Activated CD4-positive, alpha-beta T cell treated with anti-CD3 and anti-CD28 coated beads for 24 hours (primary cell): ENCODE measurements around the gene ACAA2.

ENCODE experiments used
- DNase-seq, 2 donors: peaks; one replicate each; pipeline ENCODE4 v3.0.0-alpha.2; 2020; ENCODE audit warnings: low read depth in 2 of 2

Gene ACAA2

DNA sequence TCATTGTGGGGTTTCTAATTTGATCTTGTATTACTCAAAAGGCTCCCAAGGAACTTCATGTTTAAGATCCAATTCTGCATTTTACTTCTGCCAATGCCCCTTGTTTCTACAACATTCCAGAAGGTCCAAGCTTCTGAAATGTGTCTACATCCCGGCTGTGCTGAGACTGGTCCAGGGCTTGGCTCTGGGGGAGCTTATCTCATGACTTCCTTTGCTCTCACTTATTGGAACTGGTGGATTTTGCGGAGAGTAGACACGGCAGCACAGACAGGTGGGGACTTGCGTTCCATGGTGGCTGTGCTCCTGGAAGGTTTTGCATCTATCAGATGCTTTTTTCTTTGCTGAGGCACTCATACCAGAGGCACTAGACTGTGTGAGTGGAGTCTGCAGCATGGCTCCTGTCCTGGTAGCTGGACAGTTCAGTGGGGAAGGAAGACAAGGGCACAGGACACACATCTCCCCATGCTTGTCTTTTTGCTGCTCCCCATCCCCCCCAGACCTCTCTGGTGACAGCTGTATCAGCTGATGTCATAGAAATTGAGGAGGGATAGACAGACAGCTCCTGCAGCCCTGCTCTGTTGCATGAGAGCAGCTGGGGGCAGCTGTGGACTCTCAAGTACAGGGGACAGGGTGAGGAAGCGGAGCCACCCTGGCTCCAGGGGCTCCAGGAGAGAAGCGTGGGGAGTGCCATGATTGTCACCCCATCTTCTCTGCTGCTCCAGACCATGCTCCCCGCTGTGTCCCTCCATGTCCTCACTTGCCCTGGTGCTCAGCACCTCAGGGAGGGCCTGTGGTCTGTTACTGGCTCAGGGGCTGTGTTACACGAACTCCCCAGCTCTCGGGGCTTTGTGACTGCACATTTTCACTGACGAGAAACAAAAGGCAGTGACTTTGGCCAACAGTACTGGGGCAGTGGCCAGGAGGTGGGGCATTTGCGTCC, 46.0 kb downstream of the ACAA2 start:
- no peak for DNase-seq

DNA sequence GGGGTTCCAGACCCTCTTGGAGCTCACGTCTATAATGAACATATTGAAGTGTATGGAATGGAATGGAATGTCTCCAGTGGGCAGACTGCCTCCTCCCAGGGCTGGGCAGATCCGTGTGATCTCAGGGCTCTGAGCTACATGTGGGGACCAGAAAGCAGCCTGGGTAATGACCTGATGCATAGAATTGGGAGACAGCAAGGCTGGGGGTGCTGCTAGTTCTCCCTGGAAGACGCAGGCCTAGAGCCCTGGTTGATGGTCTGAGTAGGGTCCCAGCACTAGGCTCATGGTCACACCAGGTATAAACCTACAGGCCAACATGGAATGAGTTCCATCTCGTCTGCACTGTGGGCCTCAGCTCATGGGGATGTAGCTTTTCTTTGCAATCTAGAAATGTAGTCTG, 46.7 kb downstream of the ACAA2 start:
- no peak for DNase-seq

DNA sequence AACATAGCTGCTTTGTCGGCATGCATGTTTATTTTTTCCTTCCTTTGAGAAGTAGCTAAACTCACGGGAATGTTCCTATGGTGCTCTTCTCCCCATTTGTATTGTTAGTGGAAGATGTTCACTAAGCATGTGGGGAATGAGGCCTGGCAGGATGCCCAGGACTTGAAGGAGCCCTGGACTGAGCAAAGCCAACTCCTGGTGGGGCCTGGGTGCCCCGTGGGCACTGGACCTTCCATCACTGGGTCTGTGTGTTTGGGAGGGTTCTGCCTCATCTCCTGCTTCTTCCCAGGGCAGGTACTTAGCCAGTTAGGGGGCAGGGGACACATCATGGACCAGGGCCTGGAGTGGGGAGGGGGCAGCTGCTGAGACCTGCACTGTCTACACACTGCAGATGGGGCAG, 49.3 kb downstream of the ACAA2 start:
- no peak for DNase-seq

DNA sequence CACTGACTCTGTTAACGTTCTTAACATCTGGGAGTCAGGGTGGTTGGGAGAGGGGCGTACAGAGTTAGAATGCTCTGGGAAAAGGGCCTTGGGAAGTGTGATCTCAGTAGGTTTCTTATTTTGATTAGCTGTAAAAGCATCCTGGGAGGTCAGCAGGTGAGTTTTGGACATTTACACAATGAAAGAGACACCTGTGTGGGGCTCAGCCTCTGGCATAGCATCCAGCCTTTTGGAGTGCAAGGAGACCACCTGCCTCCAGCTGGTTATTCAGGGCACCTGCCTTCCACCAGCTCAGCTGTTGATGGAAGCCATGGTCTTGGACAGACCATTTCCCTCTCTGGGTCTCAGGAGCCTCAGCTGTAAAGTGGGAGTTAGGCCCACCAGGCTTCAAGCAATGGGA, 49.7 kb downstream of the ACAA2 start:
- DNase-seq = no peak

DNA sequence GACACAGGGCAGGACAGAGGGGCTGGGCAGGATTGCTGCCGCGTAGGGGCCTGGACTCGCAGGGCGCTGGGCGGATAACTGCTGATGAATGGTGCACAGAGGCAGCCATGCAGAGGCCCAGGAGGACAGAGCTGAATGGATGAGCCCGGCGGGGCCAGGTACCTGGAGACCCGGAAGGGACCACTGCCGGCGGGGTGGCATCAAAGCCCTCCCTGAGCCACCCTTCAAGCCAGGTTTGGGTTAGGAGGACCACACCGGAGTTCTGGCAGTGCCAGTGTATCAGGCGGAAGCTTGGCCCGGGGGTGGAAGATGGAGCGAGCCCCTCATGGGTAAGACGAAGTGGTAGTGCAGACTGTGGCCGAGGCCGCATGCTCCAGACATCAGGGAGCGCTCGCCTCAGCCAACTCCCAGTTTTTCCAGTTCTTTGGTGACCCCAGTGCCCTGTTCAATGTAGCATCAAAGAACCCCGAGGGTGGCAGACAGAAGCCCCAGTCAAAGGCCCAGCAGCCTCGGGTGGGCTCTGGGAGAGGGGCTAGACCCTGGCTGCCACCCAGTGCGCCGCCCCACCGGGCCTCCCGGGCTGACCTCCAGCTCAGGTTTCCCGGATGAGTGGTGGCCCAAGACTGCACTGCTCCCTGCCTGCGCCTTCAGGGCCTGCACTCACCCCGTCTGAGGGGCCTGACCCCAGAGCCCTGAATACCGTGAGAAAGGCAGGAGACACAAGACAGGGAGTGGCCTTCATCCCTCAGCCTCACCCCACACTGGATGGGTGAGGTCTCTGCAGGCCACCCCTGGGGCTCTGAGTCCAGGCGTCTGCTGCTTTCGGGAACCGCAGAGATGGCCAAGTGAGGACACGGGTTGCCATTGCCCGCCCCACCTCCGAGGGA, 50.9 kb downstream of the ACAA2 start:
- no peak for DNase-seq

DNA sequence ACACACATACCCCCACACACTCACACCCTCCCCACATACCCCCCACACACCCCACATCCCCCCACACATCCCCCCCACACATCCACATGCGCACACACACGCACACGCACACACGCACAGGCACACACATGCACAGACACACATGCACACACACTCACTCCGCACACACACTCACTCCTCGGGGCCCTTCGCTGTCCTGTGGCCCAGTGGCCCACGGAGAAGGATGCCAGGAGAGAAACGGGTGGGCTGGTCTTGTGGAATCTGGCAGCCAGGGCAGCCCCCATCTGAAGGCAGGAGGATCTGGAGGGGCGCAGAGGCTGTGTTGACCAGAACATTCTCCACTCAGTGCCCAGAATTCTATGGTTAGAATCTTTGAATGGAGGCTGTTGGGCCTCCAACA, 51.6 kb downstream of the ACAA2 start:
- DNase-seq = no peak

DNA sequence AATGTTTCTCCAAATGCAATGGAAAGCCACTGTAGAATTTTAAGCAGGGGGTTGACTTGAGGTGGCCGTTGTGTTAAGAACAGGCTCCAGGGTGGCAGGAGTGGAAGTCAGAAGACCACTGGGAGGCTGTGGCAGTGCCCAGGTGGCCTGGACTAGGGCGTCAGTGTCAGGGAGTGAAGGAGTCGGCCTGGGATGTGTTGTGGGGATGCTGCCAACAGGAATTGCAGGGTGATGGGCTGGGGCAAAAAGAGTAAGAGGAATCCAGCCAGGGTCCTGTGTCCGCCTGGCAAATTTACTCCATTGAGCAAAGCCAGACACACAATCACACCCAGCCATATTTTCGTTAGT, 55.1 kb downstream of the ACAA2 start:
- DNase-seq = no peak

DNA sequence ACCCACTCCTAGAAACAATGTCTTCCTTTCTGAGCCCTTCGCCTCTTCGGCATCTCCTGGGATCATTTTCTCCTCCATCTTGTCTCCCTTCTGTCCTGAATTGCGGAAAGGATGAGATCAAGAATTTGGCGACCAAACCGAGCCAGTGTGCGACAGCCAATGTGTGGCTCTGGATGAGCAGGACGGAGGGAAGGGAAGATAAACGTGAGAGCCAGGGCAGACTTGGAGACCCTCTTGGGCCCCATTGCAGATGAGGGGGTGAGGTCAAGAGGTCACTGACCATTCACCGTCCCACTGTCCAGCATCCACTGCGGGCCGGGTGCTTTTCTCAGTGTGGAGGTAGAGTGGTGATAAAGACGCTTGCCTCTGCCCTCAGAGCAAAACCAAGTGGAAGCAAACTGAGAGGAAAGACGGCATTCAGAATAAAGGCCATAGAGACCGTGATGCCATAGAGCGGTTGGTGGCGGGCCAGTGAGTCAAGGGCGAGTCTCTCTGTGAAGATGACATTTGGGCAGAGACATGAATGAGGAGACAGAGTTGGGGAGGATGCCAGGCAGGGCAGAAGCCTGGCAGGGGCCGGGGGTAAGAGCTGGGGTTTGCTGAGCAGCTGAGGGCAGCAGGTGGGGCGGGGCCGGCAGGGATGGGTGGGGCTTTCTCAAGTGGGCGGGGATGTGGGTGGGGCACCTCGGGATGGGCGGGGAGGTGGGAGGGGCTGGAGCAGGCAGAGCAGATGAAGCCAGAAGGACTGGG, 55.6 kb downstream of the ACAA2 start:
- DNase-seq = no peak

DNA sequence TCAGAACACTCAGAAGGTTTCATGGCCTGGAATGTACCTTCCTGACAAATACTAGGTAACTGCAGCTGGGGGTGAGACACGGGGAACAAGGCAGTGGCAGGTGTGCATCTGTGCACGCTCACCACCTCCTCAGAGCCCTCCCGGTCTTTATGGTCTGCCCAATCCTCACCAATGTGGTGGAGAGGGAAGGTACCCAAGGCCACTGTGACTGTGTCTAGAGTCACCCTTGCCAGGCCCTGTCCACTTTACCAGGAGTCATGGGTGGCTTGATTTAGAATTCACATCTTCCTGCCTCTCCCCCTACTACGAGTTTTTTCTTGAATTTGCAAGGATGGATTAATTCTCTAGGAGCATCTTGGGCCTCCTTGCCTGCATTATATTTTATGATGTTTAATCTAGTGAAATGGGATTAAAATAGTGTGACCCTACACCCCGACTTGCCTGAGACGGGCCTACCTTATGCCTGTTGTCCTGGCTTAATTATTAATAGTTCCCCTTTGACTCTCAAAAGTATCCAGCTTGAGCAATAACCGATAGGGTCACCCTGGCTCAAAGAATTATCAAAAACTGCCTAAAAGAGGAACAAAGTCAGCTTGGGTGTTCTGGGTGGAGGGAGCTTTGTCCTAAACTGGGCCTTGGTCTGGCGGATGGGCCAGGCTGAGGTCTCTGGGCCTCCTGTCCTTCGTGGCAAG, 56.5 kb downstream of the ACAA2 start:
- DNase-seq = no peak

DNA sequence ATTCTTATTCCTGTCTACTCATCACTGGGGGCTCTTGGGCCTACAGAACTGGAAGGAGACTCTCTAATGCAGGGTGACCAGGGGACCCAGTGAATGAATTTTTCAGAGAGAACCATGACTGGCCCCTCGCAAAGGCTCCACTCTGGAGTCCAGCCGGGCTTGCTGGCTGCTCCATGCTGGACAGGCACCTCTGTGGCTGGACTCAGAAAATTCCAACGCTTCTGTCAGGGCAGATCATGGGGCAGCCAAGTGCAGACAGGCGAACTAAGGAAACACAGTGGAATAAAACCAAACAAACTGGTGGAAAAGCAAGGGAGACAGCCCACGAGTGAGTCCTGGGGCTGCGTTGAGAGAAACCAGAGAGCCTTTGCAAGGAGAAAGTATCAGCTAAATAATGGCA, 57.2 kb downstream of the ACAA2 start:
- DNase-seq = no peak

DNA sequence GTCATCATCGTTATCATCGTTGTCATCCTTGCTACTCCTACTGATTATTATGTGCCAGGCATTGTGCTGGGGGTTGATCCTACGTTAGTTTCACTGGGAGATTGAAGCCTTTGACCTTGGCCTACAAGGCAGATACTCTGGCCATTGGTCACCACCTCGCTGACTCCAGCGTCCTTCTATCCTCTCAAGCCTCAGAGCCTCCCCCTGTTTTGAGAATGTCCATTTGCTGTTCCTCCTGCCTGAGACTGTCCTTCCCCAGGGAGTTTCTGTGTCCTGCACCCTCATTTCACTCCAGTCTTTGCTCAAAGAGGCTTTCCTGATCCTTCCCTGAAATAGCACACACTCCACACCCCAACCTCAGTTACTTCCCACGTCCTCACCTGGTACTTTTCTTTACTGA, 57.8 kb downstream of the ACAA2 start:
- DNase-seq = no peak

DNA sequence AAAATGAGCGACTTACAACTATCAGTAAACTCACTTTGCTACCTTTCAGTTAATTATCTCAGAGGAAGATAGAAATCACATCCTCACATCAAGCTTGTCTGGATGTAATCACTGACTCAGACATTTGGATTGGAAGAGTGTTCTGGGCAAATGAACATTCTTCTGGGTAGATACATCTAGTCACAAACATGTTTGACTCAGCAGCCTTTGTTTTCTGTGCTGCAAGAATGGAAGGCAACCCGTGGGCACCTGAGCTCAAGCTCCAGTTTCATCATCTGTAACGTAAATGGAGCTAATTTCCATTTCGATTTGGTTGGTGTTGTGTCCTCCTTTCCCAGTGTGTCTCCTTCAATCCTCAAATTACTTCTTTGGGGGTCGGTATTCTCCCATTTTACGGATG, 58.5 kb downstream of the ACAA2 start:
- no peak for DNase-seq

DNA sequence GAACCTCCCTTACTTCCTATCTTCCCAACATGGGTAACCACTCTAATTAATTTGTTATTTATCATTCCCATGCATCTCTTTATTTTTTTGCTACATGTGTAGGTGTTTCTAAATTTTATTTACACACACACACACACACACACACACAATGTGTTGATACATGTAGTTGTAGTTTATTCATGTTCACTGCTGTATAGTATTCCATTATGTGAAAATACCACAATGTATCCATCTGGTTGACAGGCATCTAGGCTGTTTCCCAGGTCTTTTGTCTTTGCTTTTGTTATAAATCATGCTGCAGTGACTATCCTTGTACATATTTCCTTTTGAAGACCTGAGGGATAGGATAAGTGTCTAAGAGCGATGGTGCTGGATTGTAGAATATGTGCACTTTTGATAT, 59.7 kb downstream of the ACAA2 start:
- no peak for DNase-seq

DNA sequence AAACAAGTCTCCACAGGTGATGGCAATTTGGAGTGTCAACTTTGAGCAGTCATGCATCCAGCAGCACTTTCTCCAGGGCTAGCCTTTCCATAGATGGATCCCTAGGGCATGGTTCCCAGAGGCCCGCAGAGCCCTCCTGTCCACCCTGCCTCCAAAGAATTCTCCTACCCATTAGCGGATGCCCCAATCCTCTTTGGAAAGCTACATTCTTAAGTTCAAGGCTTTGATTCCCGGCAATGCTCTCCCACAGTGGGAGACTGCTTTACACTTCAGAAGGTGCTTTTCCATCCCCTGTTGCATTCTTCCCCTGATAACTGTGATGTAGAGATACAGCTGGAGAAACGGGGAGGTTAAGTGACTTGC, 61.3 kb downstream of the ACAA2 start:
- no peak for DNase-seq

DNA sequence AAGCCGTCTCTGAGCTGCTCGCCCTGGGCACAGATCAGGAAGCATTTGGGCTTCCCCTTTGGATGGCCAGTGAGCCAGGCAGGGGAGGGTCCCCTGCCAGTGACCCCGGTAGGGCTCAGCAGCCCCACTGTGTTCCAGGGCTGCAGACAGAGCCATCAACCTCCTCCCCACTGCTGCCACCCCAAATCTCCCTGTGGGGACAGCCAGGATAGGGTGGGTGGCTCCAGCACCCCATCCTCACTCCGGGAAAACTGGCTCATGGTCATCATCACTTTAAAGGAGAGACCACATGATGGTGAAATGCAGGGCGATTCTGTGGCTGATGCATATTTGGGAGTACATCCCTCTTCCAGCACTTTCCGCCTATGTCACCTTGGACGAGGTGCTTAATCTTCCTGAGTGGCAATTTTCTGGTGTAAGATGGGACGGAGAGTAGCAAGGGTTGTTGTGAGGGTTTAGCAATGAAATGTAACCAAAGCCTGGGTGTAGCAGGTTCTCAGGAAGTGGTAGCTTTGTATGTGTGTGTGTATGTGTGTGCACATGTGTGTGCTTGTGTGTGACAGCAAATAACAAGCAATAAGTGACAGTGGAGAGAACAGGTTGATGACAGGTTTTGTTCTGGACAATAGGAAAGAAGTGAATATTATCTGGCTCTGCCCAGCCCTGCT, 61.8 kb downstream of the ACAA2 start:
- DNase-seq = no peak

DNA sequence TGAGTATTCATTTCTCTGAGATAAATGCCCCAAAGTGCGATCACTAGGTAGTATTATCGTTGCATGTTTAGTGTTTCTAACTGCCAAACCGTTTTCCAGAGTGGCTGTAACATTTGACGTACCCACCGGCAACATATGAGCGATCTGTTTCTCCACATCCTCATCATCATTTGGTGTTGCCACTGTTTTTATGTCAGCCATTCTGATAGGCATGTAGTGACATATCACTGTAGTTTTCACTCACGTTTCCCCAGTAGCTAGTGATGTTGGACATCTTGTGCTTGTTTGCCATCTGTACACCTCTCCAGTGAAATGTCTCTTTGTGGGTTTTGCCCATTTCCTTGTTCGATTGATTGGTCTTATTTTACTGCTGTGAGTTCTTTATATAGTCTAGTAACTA, 63.8 kb downstream of the ACAA2 start:
- DNase-seq = no peak

DNA sequence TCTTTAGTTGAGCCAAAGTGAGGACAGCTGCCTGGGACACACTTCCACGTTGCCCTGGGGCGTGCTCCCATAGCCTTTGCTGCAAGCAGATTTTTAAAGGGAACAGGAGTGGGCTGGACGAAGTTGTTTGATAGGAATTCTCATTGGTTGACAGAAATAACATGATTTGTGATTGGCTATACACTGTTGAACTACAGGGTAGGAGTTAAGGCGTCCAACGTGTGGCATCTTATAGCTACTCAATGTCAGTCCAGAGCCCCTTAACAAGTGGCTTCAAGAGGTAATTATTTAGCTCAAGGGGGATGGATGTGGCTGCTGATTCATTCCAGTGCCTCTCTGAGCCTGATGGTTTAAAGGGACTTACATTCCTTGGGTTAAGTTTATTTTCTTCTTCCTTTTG, 65.5 kb downstream of the ACAA2 start:
- DNase-seq = no peak

DNA sequence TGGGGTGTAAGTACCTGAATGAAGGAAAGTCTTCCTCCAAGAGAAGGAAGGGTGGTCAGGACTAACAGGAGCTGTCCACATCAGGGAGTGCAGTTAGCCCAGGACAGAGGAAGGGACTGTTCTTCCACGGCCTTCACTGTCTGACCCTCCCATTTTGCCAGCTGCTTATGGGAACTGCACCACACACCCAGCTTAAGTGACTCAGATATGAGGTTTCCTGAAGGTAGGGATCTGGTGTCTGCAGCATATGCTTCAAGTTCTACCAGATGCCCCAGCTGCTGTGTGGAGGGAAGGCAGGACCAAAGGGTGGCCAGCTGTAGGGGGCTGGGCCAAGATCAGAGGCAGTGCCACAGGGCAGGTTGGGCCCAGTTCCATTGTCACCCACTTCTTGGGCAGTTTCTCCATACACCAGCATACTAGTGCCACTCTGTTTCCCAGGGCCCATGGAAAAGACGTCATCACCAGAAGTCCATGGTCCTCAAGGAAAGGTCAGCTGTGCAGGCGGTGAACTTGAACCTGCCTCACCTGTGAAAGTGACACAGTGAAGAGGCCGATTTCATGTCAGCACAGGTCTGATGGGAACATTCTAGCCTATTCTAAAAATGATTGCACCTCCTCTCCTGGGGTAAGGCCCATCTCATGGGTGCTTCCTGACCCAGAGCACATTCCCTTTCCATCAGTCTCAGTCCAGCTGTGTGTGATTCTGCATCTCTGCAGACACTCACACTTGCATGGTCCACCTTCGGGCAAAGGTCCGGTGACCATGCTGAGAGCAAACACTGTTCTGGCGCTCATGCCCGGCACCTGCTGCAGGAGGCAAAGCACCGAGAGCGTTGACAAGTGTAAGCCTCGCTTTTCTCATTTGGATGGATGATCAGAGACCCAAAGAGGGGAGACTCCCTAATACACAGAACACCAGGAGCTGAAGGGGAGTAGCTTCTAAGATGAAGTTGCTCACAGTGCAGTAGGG, 68.0 kb downstream of the ACAA2 start:
- no peak for DNase-seq

DNA sequence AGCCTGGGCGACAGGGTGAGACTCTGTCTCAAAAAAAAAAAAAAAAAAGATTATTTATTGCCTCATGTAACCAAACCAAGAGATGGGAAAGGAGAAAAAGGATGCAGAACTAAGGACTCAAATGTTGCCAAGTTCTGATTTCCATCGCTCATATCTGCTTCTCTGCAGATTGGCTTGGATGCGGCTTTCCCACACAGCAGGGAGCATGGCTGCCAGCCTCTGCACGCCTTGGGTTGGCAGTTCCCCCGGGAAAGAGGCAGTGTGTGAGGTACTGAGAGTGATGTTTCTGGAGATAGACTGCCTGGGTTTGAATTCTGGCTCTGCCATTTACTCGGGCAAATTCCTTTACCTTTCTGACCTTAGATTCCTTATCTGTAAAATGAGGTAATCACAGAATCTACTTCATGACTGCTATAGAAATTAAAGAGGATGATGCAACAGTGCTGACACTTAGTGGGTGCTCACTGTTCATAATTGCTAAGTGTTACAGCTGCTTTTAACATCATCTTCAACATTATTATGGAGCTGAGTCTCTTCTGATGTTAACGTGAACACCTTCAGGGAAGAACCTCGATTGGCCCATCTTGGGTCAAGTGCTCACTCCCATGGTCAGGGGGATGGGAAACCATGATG, 68.8 kb downstream of the ACAA2 start:
- no peak for DNase-seq
